Ovary (tissue), 3 donors: ENCODE data around the gene DHRS12.

Source experiments
- CTCF ChIP-seq, 3 donors: fragments of 450-650 bp in 2 of 3; fragments of 200-600 bp in 1 of 3; IDR thresholded peaks; one replicate each; pipeline versions ENCODE4 v1.5.1 to v1.8.0; 2016 to 2022; ENCODE audit warnings: antibody characterized with exemption in 3 of 3, mild to moderate bottlenecking in 1 of 3
- EP300 ChIP-seq: sonication (generic); formaldehyde crosslinking; IDR thresholded peaks from one replicate; pipeline ENCODE4 v1.6.1; 2017; ENCODE audit warnings: antibody characterized with exemption
- POLR2A ChIP-seq: fragments of 450-650 bp; IDR thresholded peaks from one replicate; pipeline ENCODE4 v1.6.1; 2017; ENCODE audit warnings: antibody characterized with exemption, mild to moderate bottlenecking, moderate library complexity
- donor health status: DM: no; HTN: no; CAD: no.

- TF ChIP-seq POLR2A, result no peak
- no peak for TF ChIP-seq CTCF (IDR thresholded peaks at IDR 0.05)
- TF ChIP-seq EP300, result no peak
Measured at GRCh38 chr13:51786425-51787265, 17.3 kb downstream of the DHRS12 start.
